Omental fat pad (tissue), 4 donors: ENCODE measurements around the gene CLK3. TPM values are rescaled to one million over a fixed set of nuclear protein-coding genes. Genes with fewer than 3 reads are reported as not detected.

Source experiments
- ATAC-seq: fragments of 150-250 bp; one replicate; pipeline ENCODE4 v1.9.1; 2016; ENCODE audit warnings: mild to moderate bottlenecking, moderate library complexity; ENCODE audit not compliant: low FRiP score
- DNase-seq: peaks from one replicate; pipeline ENCODE4 v3.0.0-alpha.2; 2019; ENCODE audit warnings: low spot score
- CTCF ChIP-seq, 3 donors: fragments of 450-650 bp; IDR thresholded peaks; one replicate each; pipeline ENCODE4 v1.5.1; 2016 to 2017; ENCODE audit warnings: antibody characterized with exemption in 3 of 3, mild to moderate bottlenecking in 3 of 3, moderate library complexity in 2 of 3
- total RNA-seq, 4 donors: library from RNA; depleted of rRNA; stranded (reverse); fragments of >200 nt; gene quantifications; one replicate each; pipeline ENCODE4 v1.1.0, GENCODE V29; 2016

The CLK3 gene
- total RNA-seq, 4 donors from 2014 or later, result 83.8 to 153 (median 103) TPM

GRCh38 chr15:74603789-74604705, 11.6 kb upstream of the CLK3 start:
- DNase-seq (no peak), ATAC-seq (no peak)
- no peak for TF ChIP-seq CTCF (IDR thresholded peaks at IDR 0.05)

- DNase-seq (no peak), ATAC-seq (no peak)
- TF ChIP-seq CTCF (IDR thresholded peaks at IDR 0.05), result no peak
Observed at GRCh38 chr15:74604983-74605794, 10.4 kb upstream of the CLK3 start.

- DNase-seq (no peak), ATAC-seq (no peak)
- no peak for TF ChIP-seq CTCF (IDR thresholded peaks at IDR 0.05)
Observed at GRCh38 chr15:74605795-74606150, 9.9 kb upstream of the CLK3 start.

- DNase-seq (no peak), ATAC-seq (no peak)
- no peak for TF ChIP-seq CTCF (IDR thresholded peaks at IDR 0.05)
Observed at GRCh38 chr15:74608786-74609185, 6.8 kb upstream of the CLK3 start.

- ATAC-seq (no peak), DNase-seq (no peak)
- no peak for TF ChIP-seq CTCF (IDR thresholded peaks at IDR 0.05)
Observed at GRCh38 chr15:74609938-74610301, 5.7 kb upstream of the CLK3 start.

- TF ChIP-seq CTCF (IDR thresholded peaks at IDR 0.05), result no peak
- DNase-seq (no peak), ATAC-seq (no peak)
Observed at GRCh38 chr15:74610302-74610951, 5.2 kb upstream of the CLK3 start.
